ENCODE results near the gene ANGPTL5. TPM values are rescaled to one million over a fixed set of nuclear protein-coding genes. Genes with fewer than 3 reads are reported as not detected.

The ANGPTL5 gene
- polyA plus RNA-seq, 1 experiment: not detected

- DNase-seq (ENCODE audit: low read depth, low spot score): no peak
- Histone ChIP-seq H3K4me3 (ENCODE audit: low read depth, low read length) (no peak overlapping the region), H3K27me3 (ENCODE audit: control insufficient read depth, insufficient read depth, low read length) (no peaks in the 10 kb centered on the region), H3K27ac (ENCODE audit: low read depth, low read length) (no peak overlapping the region), H3K9me3 (ENCODE audit: control insufficient read depth, insufficient read depth, low read length) (no peaks in the 10 kb centered on the region)
- no peak for TF ChIP-seq CTCF (IDR thresholded peaks at IDR 0.05; ENCODE audit: low read depth, low read length)
- ChIA-PET POLR2A (no interaction called here), CTCF (interaction anchor here (1.3 kb wide), 1 partner anchor 89 kb away, joined by 3 read pairs; no protein-coding TSS in a partner anchor)
Measured at GRCh38 chr11:101949680-101950220, 33.4 kb upstream of the ANGPTL5 start.

- POLR2A ChIA-PET: no interaction called here
- Histone ChIP-seq H3K4me3 (ENCODE audit: low read depth, low read length) (no peak overlapping the region), H3K9me3 (ENCODE audit: control insufficient read depth, insufficient read depth, low read length) (no peaks in the 10 kb centered on the region), H3K27me3 (ENCODE audit: control insufficient read depth, insufficient read depth, low read length) (no peaks in the 10 kb centered on the region), H3K27ac (ENCODE audit: low read depth, low read length) (no peak overlapping the region)
- DNase-seq (ENCODE audit: low read depth, low spot score): no peak
- CTCF ChIA-PET: interaction anchor here (0.9 to 2.0 kb wide), 4 partner anchors 29 to 396 kb away, joined by 3 to 7 read pairs (median 4); no protein-coding TSS in a partner anchor
- no peak for TF ChIP-seq CTCF (IDR thresholded peaks at IDR 0.05; ENCODE audit: low read depth, low read length)
Measured at GRCh38 chr11:101945448-101945847, 29.1 kb upstream of the ANGPTL5 start.

GRCh38 chr11:101944923-101945322 lies 28.6 kb upstream of the ANGPTL5 start:
- no peak for TF ChIP-seq CTCF (IDR thresholded peaks at IDR 0.05; ENCODE audit: low read depth, low read length)
- H3K27ac ChIP-seq (ENCODE audit: low read depth, low read length): no peak overlapping the region
- POLR2A ChIA-PET: no interaction called here
- DNase-seq (ENCODE audit: low read depth, low spot score): no peak
- no peak overlapping the region for H3K4me3 ChIP-seq (ENCODE audit: low read depth, low read length)
- H3K9me3 ChIP-seq (ENCODE audit: control insufficient read depth, insufficient read depth, low read length): no peaks in the 10 kb centered on the region
- CTCF ChIA-PET: interaction anchor here (0.8 to 1.2 kb wide), 4 partner anchors 29 to 397 kb away, joined by 3 to 4 read pairs (median 4); no protein-coding TSS in a partner anchor
- no peaks in the 10 kb centered on the region for H3K27me3 ChIP-seq (ENCODE audit: control insufficient read depth, insufficient read depth, low read length)

GRCh38 chr11:101940901-101941520 lies 24.7 kb upstream of the ANGPTL5 start:
- Histone ChIP-seq H3K27ac (ENCODE audit: low read depth, low read length) (no peak overlapping the region), H3K9me3 (ENCODE audit: control insufficient read depth, insufficient read depth, low read length) (no peaks in the 10 kb centered on the region), H3K27me3 (ENCODE audit: control insufficient read depth, insufficient read depth, low read length) (no peaks in the 10 kb centered on the region), H3K4me3 (ENCODE audit: low read depth, low read length) (no peak overlapping the region)
- CTCF ChIA-PET: no interaction called here
- POLR2A ChIA-PET: no interaction called here
- no peak for DNase-seq (ENCODE audit: low read depth, low spot score)
- TF ChIP-seq CTCF (IDR thresholded peaks at IDR 0.05; ENCODE audit: low read depth, low read length): no peak

- Histone ChIP-seq H3K27ac (ENCODE audit: low read depth, low read length) (no peak overlapping the region), H3K4me3 (ENCODE audit: low read depth, low read length) (no peak overlapping the region), H3K27me3 (ENCODE audit: control insufficient read depth, insufficient read depth, low read length) (no peaks in the 10 kb centered on the region), H3K9me3 (ENCODE audit: control insufficient read depth, insufficient read depth, low read length) (no peaks in the 10 kb centered on the region)
- no peak for DNase-seq (ENCODE audit: low read depth, low spot score)
- no peak for TF ChIP-seq CTCF (IDR thresholded peaks at IDR 0.05; ENCODE audit: low read depth, low read length)
- POLR2A ChIA-PET: no interaction called here
- CTCF ChIA-PET: no interaction called here
Measured at GRCh38 chr11:101931692-101932091, 15.4 kb upstream of the ANGPTL5 start.
